Vagina (tissue), 2 donors: ENCODE results near the gene SNX27. TPM values are rescaled to one million over a fixed set of nuclear protein-coding genes. Genes with fewer than 3 reads are reported as not detected.
A peak's percentile ranks its signal among the peaks of the same experiment; 100 is the strongest.

Experiments
- DNase-seq, 2 donors: peaks; one replicate each; pipeline ENCODE4 v3.0.0-alpha.2; 2017; ENCODE audit errors: extremely low spot score in 2 of 2
- H3K27ac ChIP-seq: fragments of 200-600 bp; sonication (generic); one replicate; pipeline ENCODE4 v1.5.1; 2019
- H3K27me3 ChIP-seq: fragments of 200-600 bp; sonication (generic); one replicate; pipeline ENCODE4 v1.5.1; 2019
- H3K36me3 ChIP-seq, 2 donors: fragments of 200-600 bp; sonication (generic); one replicate each; pipeline ENCODE4 v1.5.1; 2017 to 2019
- H3K4me1 ChIP-seq: fragments of 200-600 bp; sonication (generic); one replicate; pipeline ENCODE4 v1.5.1; 2019
- H3K4me3 ChIP-seq, 2 donors: fragments of 200-600 bp; sonication (generic); 1 replicate in 1 of 2; 2 replicates in 1 of 2; pipeline ENCODE4 v1.5.1; 2016 to 2019
- H3K9me3 ChIP-seq: fragments of 200-600 bp; sonication (generic); one replicate; pipeline ENCODE4 v1.5.1; 2019
- POLR2A ChIP-seq, 2 donors: fragments of 450-650 bp; IDR thresholded peaks; one replicate each; pipeline ENCODE4 v1.6.1; 2017; ENCODE audit warnings: antibody characterized with exemption in 2 of 2, mild to moderate bottlenecking in 2 of 2, moderate library complexity in 2 of 2
- POLR2AphosphoS5 ChIP-seq, 2 donors: sonication (generic); formaldehyde crosslinking; IDR thresholded peaks; one replicate each; pipeline ENCODE4 v1.9.0; 2017; ENCODE audit warnings: antibody characterized with exemption in 2 of 2, mild to moderate bottlenecking in 2 of 2, low read depth in 1 of 2; ENCODE audit not compliant: insufficient read depth in 1 of 2
- intact Hi-C: fragments of 100-400 bp; cut with DNase I; formaldehyde crosslinking; loops from one replicate; pipeline ENCODE4 v1.15.1; 2023
- small RNA-seq: library from RNA; depleted of rRNA; stranded (forward); fragments of <200 nt; gene quantifications from one replicate; pipeline ENCODE3, GENCODE V24; 2016
- total RNA-seq: library from RNA; depleted of rRNA; stranded (reverse); fragments of >200 nt; gene quantifications from one replicate; pipeline ENCODE4 v1.2.3, GENCODE V29; 2016
- TF ChIP-seq, protein P1 (sequence below), 3 experiments: fragments of 450-650 bp in 2 of 3; fragments of 200-600 bp in 1 of 3; sonication (generic) in 1 of 3; IDR thresholded peaks; one replicate each; pipeline ENCODE4 v1.5.1; 2017 to 2019; ENCODE audit warnings: antibody characterized with exemption in 3 of 3, mild to moderate bottlenecking in 2 of 3, moderate library complexity in 2 of 3

SNX27 gene
- total RNA-seq, 1 donor from 2014 or later = 50.6 TPM

DNA sequence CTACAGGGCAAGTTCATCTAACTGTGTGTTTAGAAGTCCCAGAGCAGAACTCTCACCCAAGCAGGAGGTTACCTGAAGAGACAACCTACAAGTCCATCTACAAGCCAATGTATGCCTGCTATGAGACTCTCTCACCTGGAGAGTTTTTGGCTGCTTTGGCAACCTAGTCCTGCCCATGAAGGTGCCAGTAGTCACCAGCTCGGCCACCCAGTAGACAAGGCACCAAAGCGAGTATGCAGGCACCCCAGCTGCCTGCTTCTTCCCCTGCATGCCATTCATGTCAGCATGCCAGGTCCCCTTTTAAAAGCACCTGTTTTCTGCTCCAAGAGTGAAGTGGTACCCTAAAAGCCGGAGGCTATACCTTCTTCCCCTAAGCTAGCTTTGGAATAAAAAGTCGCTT lies 129.7 kb downstream of the SNX27 start:
- TF ChIP-seq POLR2A (IDR thresholded peaks at IDR 0.05) = no peak
- no peak for TF ChIP-seq POLR2AphosphoS5 (IDR thresholded peaks at IDR 0.05; ENCODE audit: insufficient read depth in 1 of 2, low read depth in 1 of 2)
- TF ChIP-seq, protein P1, sequence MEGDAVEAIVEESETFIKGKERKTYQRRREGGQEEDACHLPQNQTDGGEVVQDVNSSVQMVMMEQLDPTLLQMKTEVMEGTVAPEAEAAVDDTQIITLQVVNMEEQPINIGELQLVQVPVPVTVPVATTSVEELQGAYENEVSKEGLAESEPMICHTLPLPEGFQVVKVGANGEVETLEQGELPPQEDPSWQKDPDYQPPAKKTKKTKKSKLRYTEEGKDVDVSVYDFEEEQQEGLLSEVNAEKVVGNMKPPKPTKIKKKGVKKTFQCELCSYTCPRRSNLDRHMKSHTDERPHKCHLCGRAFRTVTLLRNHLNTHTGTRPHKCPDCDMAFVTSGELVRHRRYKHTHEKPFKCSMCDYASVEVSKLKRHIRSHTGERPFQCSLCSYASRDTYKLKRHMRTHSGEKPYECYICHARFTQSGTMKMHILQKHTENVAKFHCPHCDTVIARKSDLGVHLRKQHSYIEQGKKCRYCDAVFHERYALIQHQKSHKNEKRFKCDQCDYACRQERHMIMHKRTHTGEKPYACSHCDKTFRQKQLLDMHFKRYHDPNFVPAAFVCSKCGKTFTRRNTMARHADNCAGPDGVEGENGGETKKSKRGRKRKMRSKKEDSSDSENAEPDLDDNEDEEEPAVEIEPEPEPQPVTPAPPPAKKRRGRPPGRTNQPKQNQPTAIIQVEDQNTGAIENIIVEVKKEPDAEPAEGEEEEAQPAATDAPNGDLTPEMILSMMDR (IDR thresholded peaks at IDR 0.05) = no peak
- Histone ChIP-seq H3K4me1 (no peaks in the 10 kb centered on the region), H3K27me3 (no peaks in the 10 kb centered on the region), H3K9me3 (no peaks in the 10 kb centered on the region), H3K4me3 (no peak overlapping the region), H3K27ac (no peak overlapping the region), H3K36me3 (no peaks in the 10 kb centered on the region)
- intact Hi-C loops = no loop called here
- peak in 1 of 2 donors; percentile 52 for DNase-seq

Small RNAs within 50 kb of the gene (small RNA-seq; reads per million reads assigned to genes)
- gene RNU6-1062P (not detected), gene RNU6-662P (not detected)

Other genes with a start within 250 kb of the SNX27 start
- 30.9 TPM for gene SELENBP1, start 239.3 kb upstream of the SNX27 start, total RNA-seq
- 292 TPM for gene PSMB4, start 212.5 kb upstream of the SNX27 start, total RNA-seq
- 60.6 TPM for gene POGZ, start 152.6 kb upstream of the SNX27 start, total RNA-seq
- 13.0 TPM for gene CGN, start 100.7 kb upstream of the SNX27 start, total RNA-seq
- 16.0 TPM for gene TUFT1, start 71.7 kb upstream of the SNX27 start, total RNA-seq
- 0.25 TPM for gene CELF3, start 104.8 kb downstream of the SNX27 start, total RNA-seq
- gene RIIAD1, start 109.5 kb downstream of the SNX27 start, total RNA-seq = not detected
- 34.1 TPM for gene MRPL9, start 151.4 kb downstream of the SNX27 start, total RNA-seq
- 5.2 TPM for gene TDRKH, start 178.4 kb downstream of the SNX27 start, total RNA-seq
- 0.98 TPM for gene LINGO4, start 193.4 kb downstream of the SNX27 start, total RNA-seq
- gene RORC, start 219.8 kb downstream of the SNX27 start, total RNA-seq = 8.1 TPM
- gene C2CD4D, start 227.8 kb downstream of the SNX27 start, total RNA-seq = not detected
- 0.98 TPM for gene THEM5, start 241.7 kb downstream of the SNX27 start, total RNA-seq